Cerebellar cortex (tissue), 1 donor: ENCODE data around the gene DCAF11.

Experiments used
- DNase-seq: peaks from one replicate; pipeline ENCODE4 v3.0.0-alpha.2; 2015; ENCODE audit warnings: low spot score

The DCAF11 gene

GRCh38 chr14:24139272-24139934 is 24.8 kb downstream of the DCAF11 start:
- DNase-seq = no peak

DNA sequence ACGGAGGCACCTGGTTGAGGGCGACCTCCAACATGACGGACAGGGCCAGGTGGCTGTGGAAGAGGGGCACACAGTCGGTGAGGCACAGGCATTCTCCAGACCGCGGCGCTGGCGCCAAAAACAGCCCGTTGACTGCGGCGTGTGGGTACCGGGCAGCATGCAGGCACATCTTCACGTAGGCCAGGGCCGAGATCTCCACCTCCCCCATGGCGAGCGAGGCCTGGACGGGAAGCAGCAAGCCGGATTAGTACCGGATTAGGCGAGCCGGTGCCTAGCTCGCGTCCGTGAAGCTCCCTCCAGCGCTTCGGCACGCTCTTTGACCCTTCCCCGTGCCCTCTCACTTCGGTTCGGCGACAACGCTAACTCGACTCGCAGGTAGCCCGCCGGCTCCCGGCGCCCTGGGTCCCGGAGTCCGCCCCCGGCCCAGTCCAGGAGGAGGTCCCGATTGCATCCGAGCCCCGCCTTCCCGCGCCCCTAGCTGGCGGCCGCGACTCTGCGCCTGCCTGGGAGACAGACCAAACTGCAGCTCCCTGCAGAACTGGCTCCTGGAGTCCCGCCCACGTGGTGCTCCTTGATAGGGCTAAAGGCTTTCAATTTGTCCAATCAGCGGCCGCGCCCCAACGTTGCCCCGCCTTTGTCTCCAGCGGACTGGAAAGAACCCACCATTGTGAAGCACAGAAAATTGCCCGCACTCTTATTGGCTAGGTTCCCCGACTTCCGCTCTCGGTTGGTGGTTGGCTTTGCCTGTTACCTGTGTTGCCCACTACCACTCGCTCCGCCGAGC is 26.7 kb downstream of the DCAF11 start, which contains the start of gene EMC9:
Gene EMC9 (minus strand): TSS at position 495 of the 784 bp plus-strand sequence. CDS start 287 bp downstream, at position 208.
- DNase-seq = peak; percentile 100

DNA sequence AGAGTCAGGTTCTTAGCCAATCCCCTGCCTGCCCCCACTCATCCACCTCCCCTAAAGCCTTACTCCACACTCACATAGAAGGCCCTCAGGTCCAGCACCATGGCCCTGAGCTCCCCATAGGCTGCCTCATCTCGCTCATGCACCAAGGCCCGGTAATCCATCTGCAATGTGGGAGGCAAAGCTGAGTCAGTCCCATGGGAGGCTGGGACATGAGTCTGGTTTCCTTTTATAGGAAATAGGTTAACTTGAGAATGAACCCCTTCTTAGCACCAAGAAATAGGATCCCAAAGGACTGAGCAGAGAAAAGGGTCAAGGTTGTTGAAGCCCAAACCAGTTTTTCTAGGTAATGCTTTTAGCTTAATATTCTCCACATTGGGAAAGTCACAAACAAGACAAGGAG is 28.9 kb downstream of the DCAF11 start:
- no peak for DNase-seq

- no peak for DNase-seq
These were observed 29.9 kb downstream of the DCAF11 start for GRCh38 chr14:24144451-24144850.

GRCh38 chr14:24145219-24145618 is 30.6 kb downstream of the DCAF11 start:
- no peak for DNase-seq

GRCh38 chr14:24145690-24146452 is 31.3 kb downstream of the DCAF11 start:
- DNase-seq = no peak

DNA sequence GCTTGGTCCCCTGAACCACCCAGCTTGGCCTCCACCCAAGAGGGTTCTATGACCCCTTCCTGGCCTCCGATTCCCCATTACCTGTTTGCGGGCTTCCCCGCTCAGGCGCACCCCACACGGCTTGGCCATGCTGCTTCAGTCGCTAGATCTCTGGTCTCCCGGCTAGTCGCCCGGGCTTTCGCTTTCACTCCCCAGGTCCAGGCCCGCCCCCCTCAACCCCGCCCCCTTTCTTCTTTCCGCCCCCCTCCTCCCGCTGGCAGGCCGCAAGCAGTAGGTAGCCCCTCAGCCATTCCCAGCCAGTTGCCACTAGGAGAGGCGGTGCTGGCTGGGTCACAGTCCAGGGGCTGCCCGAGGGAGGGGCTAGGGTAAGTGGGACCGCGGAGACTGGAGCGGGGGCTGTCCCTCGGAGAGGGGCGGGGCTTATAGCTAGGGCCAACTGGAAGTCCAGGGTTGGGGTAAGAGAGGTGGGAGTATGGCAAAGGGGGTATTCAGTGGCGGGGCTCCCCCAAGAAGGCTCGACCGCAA is 31.9 kb downstream of the DCAF11 start, which contains the start of gene PSME2:
Gene PSME2 (minus strand): TSS at position 158 of the 525 bp plus-strand sequence. CDS start 29 bp downstream, at position 129.
- DNase-seq = peak; percentile 93

DNA sequence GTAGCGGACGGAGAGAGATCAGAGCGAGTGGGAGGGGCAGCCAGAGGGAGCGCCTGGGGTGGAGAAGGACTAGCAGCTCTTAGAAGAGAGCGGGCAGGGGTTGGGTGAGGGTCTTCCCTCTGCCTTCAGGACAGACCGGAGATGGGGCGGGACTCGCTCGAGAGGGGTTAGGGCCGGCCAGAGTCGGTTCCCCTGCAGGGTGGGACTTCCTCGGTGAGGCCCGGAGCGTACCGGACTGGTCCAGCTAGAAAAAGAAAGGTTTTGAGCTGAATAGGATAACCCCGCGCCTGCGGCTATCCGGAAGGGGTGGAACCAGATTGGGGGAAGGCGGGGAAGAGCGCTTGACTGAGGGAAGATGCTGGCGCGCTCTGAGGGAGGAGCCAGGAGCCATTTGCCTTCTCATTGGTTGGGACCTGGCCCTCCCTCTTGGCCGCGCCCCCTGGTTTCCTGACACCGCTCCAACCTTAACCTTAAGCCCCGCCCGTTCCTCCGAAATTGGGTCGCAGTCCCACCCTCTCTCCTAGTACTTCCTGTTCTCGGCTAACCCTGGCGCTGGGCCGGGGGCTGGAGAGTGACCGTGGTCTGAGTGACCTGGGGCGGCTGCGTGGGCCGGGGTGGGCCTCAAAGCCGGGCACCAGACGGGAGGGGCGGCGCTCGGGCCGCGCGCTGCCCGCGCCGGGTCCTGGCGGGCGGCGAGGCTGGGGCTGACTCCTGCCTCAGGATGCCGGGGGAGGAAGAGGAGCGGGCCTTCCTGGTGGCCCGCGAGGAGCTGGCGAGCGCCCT is 32.6 kb downstream of the DCAF11 start, which contains the start of gene RNF31:
Gene RNF31 (plus strand): TSS at position 521 of the 783 bp plus-strand sequence. CDS start 201 bp downstream, at position 722.
- peak; percentile 99 for DNase-seq

DNA sequence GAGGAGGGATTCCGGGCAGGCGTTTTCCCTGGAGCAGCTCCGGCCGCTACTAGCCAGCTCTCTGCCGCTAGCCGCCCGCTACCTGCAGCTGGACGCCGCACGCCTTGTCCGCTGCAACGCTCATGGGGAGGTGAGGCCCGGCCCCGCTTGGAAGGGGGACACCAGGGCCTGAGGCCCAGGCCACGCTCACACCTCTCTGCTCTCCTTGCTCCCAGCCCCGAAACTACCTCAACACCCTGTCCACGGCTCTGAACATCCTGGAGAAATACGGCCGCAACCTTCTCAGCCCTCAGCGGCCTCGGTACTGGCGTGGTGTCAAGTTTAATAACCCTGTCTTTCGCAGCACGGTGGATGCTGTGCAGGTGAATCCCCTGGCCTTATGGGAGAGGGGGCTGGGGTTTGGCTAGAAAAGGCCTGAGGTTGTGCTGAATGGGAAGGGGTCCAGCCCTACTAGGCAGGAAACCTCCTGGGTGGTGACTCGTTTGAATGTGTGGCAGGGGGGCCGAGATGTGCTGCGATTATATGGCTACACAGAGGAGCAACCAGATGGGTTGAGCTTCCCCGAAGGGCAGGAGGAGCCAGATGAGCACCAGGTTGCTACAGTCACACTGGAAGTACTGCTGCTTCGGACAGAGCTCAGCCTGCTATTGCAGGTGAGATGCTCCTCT is 33.3 kb downstream of the DCAF11 start:
- DNase-seq = no peak

DNA sequence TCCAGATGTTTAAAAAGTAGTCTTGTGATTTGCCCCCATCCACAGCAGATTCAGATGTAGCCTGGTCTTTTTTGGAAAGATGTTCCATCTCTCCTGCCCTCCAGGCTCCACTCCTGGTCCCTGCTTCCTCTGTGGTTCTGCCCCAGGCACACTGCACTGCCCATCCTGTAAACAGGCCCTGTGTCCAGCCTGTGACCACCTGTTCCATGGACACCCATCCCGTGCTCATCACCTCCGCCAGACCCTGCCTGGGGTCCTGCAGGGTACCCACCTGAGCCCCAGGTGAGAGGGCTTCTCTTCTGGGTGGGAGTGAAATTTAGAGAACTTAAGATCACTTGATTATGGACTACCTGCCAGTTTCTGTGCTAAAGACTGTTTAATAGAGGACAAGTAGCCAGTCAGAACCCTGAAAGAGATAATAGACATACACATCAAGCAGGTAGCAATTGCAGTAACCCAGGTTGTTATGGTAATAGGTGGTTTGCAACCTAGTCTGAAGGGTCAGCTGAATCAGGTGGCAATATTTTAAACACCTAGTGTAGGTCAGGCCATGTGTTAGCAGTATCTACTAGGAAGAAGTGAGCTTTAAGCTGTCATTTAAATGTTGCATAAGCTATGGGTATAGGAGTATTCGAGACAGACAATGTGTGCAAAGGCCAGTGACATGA is 34.9 kb downstream of the DCAF11 start:
- DNase-seq = no peak

GRCh38 chr14:24150061-24150460 is 35.5 kb downstream of the DCAF11 start:
- DNase-seq = no peak

GRCh38 chr14:24150567-24150966 is 36.0 kb downstream of the DCAF11 start:
- DNase-seq = no peak

DNA sequence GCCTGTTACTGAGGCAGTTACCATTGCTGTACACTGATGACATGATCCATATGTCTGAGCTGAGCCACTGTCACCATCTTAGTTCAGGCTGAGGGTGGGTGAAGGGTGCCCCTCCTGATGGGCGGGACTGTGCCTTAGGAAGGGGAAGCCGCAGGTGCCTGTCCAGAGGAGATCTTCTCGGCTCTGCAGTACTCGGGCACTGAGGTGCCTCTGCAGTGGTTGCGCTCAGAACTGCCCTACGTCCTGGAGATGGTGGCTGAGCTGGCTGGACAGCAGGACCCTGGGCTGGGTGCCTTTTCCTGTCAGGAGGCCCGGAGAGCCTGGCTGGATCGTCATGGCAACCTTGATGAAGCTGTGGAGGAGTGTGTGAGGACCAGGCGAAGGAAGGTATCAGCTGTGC is 36.4 kb downstream of the DCAF11 start:
- DNase-seq = no peak

DNA sequence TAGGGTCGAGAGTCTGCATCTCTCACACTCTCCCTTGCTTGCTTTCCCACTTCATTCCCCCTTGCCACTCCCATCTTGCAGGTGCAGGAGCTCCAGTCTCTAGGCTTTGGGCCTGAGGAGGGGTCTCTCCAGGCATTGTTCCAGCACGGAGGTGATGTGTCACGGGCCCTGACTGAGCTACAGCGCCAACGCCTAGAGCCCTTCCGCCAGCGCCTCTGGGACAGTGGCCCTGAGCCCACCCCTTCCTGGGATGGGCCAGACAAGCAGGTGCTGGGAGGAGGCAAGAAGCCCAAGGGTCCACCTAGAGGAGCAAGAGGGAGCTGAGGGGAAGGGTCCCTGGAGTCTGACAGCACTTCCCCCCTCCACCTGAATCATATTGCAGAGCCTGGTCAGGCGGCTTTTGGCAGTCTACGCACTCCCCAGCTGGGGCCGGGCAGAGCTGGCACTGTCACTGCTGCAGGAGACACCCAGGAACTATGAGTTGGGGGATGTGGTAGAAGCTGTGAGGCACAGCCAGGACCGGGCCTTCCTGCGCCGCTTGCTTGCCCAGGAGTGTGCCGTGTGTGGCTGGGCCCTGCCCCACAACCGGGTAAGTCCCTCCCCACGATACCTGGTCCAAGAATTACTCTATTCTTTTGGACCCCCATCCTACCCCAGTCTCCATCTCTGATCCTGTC is 37.0 kb downstream of the DCAF11 start:
- no peak for DNase-seq

DNA sequence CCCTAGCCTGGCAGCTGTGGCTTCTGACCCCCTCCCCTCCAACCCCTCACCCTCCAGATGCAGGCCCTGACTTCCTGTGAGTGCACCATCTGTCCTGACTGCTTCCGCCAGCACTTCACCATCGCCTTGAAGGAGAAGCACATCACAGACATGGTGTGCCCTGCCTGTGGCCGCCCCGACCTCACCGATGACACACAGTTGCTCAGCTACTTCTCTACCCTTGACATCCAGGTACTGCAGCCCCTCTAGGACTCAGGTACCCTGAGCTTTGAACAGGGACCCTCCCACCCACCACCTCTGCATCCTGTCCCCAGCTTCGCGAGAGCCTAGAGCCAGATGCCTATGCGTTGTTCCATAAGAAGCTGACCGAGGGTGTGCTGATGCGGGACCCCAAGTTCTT is 40.5 kb downstream of the DCAF11 start:
- DNase-seq = no peak

DNA sequence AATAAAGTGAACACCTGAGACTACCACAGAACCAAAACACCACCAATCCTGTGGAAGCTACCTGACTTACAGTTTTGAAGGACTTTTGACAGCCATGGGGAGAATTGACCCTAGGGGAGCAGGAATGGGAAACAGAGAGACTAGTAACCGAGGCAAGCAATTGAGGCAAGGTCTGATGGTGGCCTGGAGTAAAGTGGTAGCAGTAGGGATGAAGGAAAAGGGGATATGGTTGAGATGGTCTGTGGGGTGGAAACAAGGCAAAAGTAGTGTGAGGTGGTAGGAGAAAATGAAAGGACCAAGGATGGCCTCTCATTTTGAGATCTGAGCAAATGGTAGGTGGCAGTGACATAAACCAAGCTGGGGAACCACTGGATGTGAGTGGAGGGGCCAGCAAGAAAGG is 42.3 kb downstream of the DCAF11 start:
- DNase-seq = no peak

- no peak for DNase-seq
These were observed 42.8 kb downstream of the DCAF11 start for GRCh38 chr14:24157331-24157730.

GRCh38 chr14:24159777-24160498 is 45.4 kb downstream of the DCAF11 start:
- no peak for DNase-seq

- DNase-seq = no peak
These were observed 45.9 kb downstream of the DCAF11 start for GRCh38 chr14:24160499-24160849.
